ENCODE measurements around the gene CRTC1. TPM values are rescaled to one million over a fixed set of nuclear protein-coding genes. Genes with fewer than 3 reads are reported as not detected.

The CRTC1 gene
- total RNA-seq, 1 experiment from 2014 or later = 19.0 TPM

DNA sequence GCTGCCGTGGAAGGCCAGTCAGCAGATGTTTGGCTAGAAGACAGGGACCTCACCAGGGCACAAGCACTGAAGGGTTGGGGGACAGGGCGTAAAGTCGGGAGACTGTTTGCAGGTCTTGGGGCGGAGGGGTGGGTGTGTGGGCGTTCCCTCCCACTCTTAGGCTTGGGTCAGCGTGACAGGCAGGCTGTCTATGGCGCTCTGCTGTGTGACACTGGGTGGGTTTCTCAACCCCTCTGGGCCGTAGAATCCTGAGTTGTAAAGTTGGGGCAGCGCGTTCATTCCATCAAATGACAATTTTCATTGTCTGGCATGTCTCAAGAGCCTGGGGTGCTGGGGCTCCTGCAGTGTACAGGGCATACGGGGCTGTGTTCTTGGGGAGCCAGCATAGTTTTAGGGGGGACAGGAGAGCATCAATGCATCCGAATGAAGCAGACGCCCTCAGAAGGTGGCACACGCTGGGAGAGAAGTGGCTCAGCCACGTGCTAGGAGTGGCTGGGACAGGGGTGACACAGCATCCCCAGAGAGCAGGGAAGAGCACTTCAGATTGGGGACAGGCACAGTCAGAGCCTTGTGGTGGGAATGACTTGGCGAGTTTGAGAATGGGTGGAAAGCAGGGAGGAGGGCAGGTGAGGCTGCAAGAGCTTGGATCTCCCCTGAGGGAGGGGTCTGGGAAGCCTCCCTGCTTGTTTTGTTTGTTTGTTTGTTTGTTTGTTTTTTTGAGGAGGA is 4.4 kb downstream of the CRTC1 start:
- no peaks in the 10 kb centered on the region for H3K4me1 ChIP-seq (ENCODE audit: insufficient read depth, low read length)
- H2BK120ac ChIP-seq (ENCODE audit: low read depth, low read length, poor library complexity, severe bottlenecking) = no peak overlapping the region
- H3K79me1 ChIP-seq (ENCODE audit: insufficient read depth, low read depth, low read length, poor library complexity, severe bottlenecking) = no peaks in the 10 kb centered on the region
- Mint-ChIP-seq H3K9me3 (no peaks in the 10 kb centered on the region), H3K4me3 (no peak overlapping the region), H3K27ac (peak overlapping the region in 2 of 3 experiments; percentile 22 to 73; a peak in 4 of 7 replicates), H3K4me1 (peaks cover 6 to 9% of the 10 kb centered on the region in 2 experiments), H3K36me3 (ENCODE audit: insufficient read depth in 1 of 3, low read depth in 3 of 3) (no peaks in the 10 kb centered on the region; a peak in 2 of 7 replicates), H3K27me3 (ENCODE audit: low read depth) (no peaks in the 10 kb centered on the region; the same call in 1 of the 2 replicates)
- H2BK15ac ChIP-seq (ENCODE audit: low read depth, low read length) = no peak overlapping the region
- no peak overlapping the region for H3T11ph ChIP-seq (ENCODE audit: low read length)
- H3K23me2 ChIP-seq (ENCODE audit: insufficient read length, low read depth, low read length, poor library complexity, severe bottlenecking) = peaks cover 8% of the 10 kb centered on the region
- H2AFZ ChIP-seq (ENCODE audit: low read length) = no peak overlapping the region
- no peak overlapping the region for H4K91ac ChIP-seq (ENCODE audit: insufficient read length, low read depth, low read length)
- no peak overlapping the region for H3K14ac ChIP-seq (ENCODE audit: insufficient read depth, low read length)
- no peak overlapping the region for H4K5ac ChIP-seq (ENCODE audit: insufficient read length, low read depth, low read length)
- no peaks in the 10 kb centered on the region for H3K9me3 ChIP-seq (ENCODE audit: control insufficient read depth, low read depth, low read length)
- no peak overlapping the region for H2BK20ac ChIP-seq (ENCODE audit: low read depth, low read length, poor library complexity, severe bottlenecking)
- H3K4me2 ChIP-seq (ENCODE audit: insufficient read depth, insufficient read length, low read length) = no peak overlapping the region
- TF ChIP-seq, protein P1, sequence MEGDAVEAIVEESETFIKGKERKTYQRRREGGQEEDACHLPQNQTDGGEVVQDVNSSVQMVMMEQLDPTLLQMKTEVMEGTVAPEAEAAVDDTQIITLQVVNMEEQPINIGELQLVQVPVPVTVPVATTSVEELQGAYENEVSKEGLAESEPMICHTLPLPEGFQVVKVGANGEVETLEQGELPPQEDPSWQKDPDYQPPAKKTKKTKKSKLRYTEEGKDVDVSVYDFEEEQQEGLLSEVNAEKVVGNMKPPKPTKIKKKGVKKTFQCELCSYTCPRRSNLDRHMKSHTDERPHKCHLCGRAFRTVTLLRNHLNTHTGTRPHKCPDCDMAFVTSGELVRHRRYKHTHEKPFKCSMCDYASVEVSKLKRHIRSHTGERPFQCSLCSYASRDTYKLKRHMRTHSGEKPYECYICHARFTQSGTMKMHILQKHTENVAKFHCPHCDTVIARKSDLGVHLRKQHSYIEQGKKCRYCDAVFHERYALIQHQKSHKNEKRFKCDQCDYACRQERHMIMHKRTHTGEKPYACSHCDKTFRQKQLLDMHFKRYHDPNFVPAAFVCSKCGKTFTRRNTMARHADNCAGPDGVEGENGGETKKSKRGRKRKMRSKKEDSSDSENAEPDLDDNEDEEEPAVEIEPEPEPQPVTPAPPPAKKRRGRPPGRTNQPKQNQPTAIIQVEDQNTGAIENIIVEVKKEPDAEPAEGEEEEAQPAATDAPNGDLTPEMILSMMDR (conservative IDR thresholded peaks at IDR 0.05) = no peak
- no peak overlapping the region for H2AK5ac ChIP-seq (ENCODE audit: insufficient read length, low read length)
- peaks cover 2% of the 10 kb centered on the region for H4K20me1 ChIP-seq (ENCODE audit: control insufficient read depth, insufficient read depth, insufficient read length)
- H3K9ac ChIP-seq (ENCODE audit: extremely low read depth, insufficient read length, low read length) = no peak overlapping the region
- H3K23ac ChIP-seq (ENCODE audit: insufficient read length, low read depth, low read length) = no peak overlapping the region
- no peak overlapping the region for H4K8ac ChIP-seq (replicated peaks; ENCODE audit: insufficient read length, low read depth, low read length)
- H2BK5ac ChIP-seq (ENCODE audit: insufficient read length, low read length) = no peak overlapping the region
- no peak overlapping the region for H3K56ac ChIP-seq (ENCODE audit: insufficient read length, low read depth, low read length)
- no peak overlapping the region for H2BK12ac ChIP-seq (ENCODE audit: insufficient read length, low read depth, low read length)
- no peaks in the 10 kb centered on the region; the same call in 1 of the 2 replicates for H3K79me2 ChIP-seq (ENCODE audit: insufficient read depth, low read length)
- no peak for DNase-seq
- no peak overlapping the region for H3K4ac ChIP-seq (ENCODE audit: low read depth, low read length)
- no peaks in the 10 kb centered on the region for H3K27me3 ChIP-seq (ENCODE audit: insufficient read depth, low read length)
- H3K18ac ChIP-seq (ENCODE audit: insufficient read length, low read depth, low read length) = no peak overlapping the region
- no peak overlapping the region for H3K27ac ChIP-seq (ENCODE audit: insufficient read length, low read depth, low read length)
- no CpG with 5 or more reads among the region's 16 CpGs for WGBS (ENCODE audit: extremely low coverage, insufficient read length, low lambda C conversion rate)

All from H9 (cell line).